Fibroblast of lung (primary cell): Measurements from ENCODE around the gene EXOC5.

Experiments
- EZH2 ChIP-seq: IDR thresholded peaks from 2 replicates; pipeline ENCODE4 v1.5.1; 2012; ENCODE audit warnings: low read length, control low read depth, mild to moderate bottlenecking; ENCODE audit errors: missing control alignments
- TF ChIP-seq, protein P1 (sequence below), 2 donors: IDR thresholded peaks in 1 of 2; conservative IDR thresholded peaks in 1 of 2; 1 replicate in 1 of 2; 2 replicates in 1 of 2; pipeline ENCODE4 v1.5.1; 2011 to 2012; ENCODE audit warnings: low read length in 2 of 2, control low read depth in 1 of 2, inconsistent platforms in 1 of 2, low read depth in 1 of 2, mild to moderate bottlenecking in 1 of 2

- TF ChIP-seq, protein P1, sequence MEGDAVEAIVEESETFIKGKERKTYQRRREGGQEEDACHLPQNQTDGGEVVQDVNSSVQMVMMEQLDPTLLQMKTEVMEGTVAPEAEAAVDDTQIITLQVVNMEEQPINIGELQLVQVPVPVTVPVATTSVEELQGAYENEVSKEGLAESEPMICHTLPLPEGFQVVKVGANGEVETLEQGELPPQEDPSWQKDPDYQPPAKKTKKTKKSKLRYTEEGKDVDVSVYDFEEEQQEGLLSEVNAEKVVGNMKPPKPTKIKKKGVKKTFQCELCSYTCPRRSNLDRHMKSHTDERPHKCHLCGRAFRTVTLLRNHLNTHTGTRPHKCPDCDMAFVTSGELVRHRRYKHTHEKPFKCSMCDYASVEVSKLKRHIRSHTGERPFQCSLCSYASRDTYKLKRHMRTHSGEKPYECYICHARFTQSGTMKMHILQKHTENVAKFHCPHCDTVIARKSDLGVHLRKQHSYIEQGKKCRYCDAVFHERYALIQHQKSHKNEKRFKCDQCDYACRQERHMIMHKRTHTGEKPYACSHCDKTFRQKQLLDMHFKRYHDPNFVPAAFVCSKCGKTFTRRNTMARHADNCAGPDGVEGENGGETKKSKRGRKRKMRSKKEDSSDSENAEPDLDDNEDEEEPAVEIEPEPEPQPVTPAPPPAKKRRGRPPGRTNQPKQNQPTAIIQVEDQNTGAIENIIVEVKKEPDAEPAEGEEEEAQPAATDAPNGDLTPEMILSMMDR (conservative IDR thresholded peaks at IDR 0.05 in 1 of 2, IDR thresholded peaks at IDR 0.05 in 1 of 2; ENCODE audit: low read depth in 1 of 2, low read length in 2 of 2): no peak
- TF ChIP-seq EZH2: no peak
Measured at GRCh38 chr14:57274551-57274950, 5.8 kb upstream of the EXOC5 start.
